HG03139 (cell line): ENCODE results near the gene FAM13A.
"Not testable (repeated sequence)": the region's sequence is repeated elsewhere in the genome, so short reads cannot be mapped to it uniquely, and the experiment has no call there.

Source experiments
- ATAC-seq: cut with Tn5 transposase; IDR thresholded peaks from one replicate; pipeline ENCODE4 v1.9.1; 2021; ENCODE audit not compliant: unreplicated experiment

Gene FAM13A

GRCh38 chr4:89044147-89044900, 12.7 kb downstream of the FAM13A start:
- ATAC-seq: no peak

- ATAC-seq: no peak
Observed at GRCh38 chr4:89042055-89042454, 14.9 kb downstream of the FAM13A start.

- no peak for ATAC-seq
Observed at GRCh38 chr4:89039730-89040338, 17.2 kb downstream of the FAM13A start.

- ATAC-seq: no peak
Observed at GRCh38 chr4:89036535-89036934, 20.4 kb downstream of the FAM13A start.

GRCh38 chr4:89031272-89031671, 25.7 kb downstream of the FAM13A start:
- ATAC-seq: no peak

- ATAC-seq: no peak
Observed at GRCh38 chr4:89029591-89029990, 27.4 kb downstream of the FAM13A start.

GRCh38 chr4:89026542-89026941, 30.4 kb downstream of the FAM13A start:
- no peak for ATAC-seq

- ATAC-seq: peak; percentile 91
Observed at GRCh38 chr4:89024051-89024675, 32.8 kb downstream of the FAM13A start.

GRCh38 chr4:89023140-89023539, 33.8 kb downstream of the FAM13A start:
- no peak for ATAC-seq

GRCh38 chr4:89022426-89023128, 34.4 kb downstream of the FAM13A start:
- no peak for ATAC-seq

GRCh38 chr4:89021684-89022083, 35.3 kb downstream of the FAM13A start:
- no peak for ATAC-seq

GRCh38 chr4:89021062-89021461, 35.9 kb downstream of the FAM13A start:
- no peak for ATAC-seq

- not testable (repeated sequence) for ATAC-seq
Observed at GRCh38 chr4:89014897-89015296, 42.1 kb downstream of the FAM13A start.

- ATAC-seq: no peak
Observed at GRCh38 chr4:89009761-89010369, 47.1 kb downstream of the FAM13A start.

- ATAC-seq: no peak
Observed at GRCh38 chr4:89009115-89009514, 47.9 kb downstream of the FAM13A start.

GRCh38 chr4:89008166-89008565, 48.8 kb downstream of the FAM13A start:
- no peak for ATAC-seq

GRCh38 chr4:89007338-89007939, 49.5 kb downstream of the FAM13A start:
- no peak for ATAC-seq

- ATAC-seq: no peak
Observed at GRCh38 chr4:89006307-89006706, 50.7 kb downstream of the FAM13A start.

GRCh38 chr4:89005066-89005465, 51.9 kb downstream of the FAM13A start:
- not testable (repeated sequence) for ATAC-seq

GRCh38 chr4:89001647-89002445, 55.1 kb downstream of the FAM13A start:
- no peak for ATAC-seq
